K562 (cell line): ENCODE measurements around the gene CD22. TPM values are rescaled to one million over a fixed set of nuclear protein-coding genes. Genes with fewer than 3 reads are reported as not detected.
A peak's percentile ranks its signal among the peaks of the same experiment; 100 is the strongest.

Source experiments
- CBFB ChIP-seq: sonication (generic); formaldehyde crosslinking; IDR thresholded peaks from 2 replicates; pipeline ENCODE4 v1.4.0; 2020; ENCODE audit warnings: mild to moderate bottlenecking, missing genetic modification reagents
- CXXC5 ChIP-seq: fragments of 250-450 bp; sonication (Bioruptor Pico); IDR thresholded peaks from 2 replicates; pipeline ENCODE4 v1.8.0; 2022; ENCODE audit warnings: inconsistent platforms, mild to moderate bottlenecking, moderate library complexity
- ETV6 ChIP-seq, 3 experiments: fragments of 150-350 bp in 1 of 3; sonication (generic) in 1 of 3; formaldehyde crosslinking in 1 of 3; IDR thresholded peaks; 2 replicates each; pipeline versions ENCODE4 v1.6.1 to v1.8.0; 2014 to 2022; ENCODE audit warnings: borderline replicate concordance in 2 of 3, low read depth in 2 of 3, antibody characterized with exemption in 1 of 3, low read length in 1 of 3, mild to moderate bottlenecking in 1 of 3, missing genetic modification reagents in 1 of 3
- HDAC2 ChIP-seq: fragments of 450-650 bp; IDR thresholded peaks from 2 replicates; pipeline ENCODE4 v1.6.1; 2016; ENCODE audit warnings: mild to moderate bottlenecking
- IFI16 ChIP-seq: fragments of 250-450 bp; sonication (Bioruptor Pico); IDR thresholded peaks from 2 replicates; pipeline ENCODE4 v2.1.2; 2022; ENCODE audit warnings: mild to moderate bottlenecking, inconsistent platforms
- KDM1A ChIP-seq, 2 experiments: fragments of 450-650 bp; IDR thresholded peaks; 2 replicates each; pipeline ENCODE4 v1.6.1; 2016; ENCODE audit warnings: mild to moderate bottlenecking in 2 of 2
- KLF10 ChIP-seq: fragments of 250-450 bp; sonication (Bioruptor Pico); IDR thresholded peaks from 2 replicates; pipeline ENCODE4 v1.6.1; 2021; ENCODE audit warnings: matching md5 sums
- KLF13 ChIP-seq: fragments of 450-650 bp; IDR thresholded peaks from 2 replicates; pipeline ENCODE4 v1.6.1; 2016; ENCODE audit warnings: missing genetic modification characterization, low read depth, mild to moderate bottlenecking, missing compliant biosample characterization, moderate library complexity, borderline replicate concordance
- MIER1 ChIP-seq: fragments of 450-650 bp; IDR thresholded peaks from 2 replicates; pipeline ENCODE4 v1.6.1; 2016; ENCODE audit warnings: antibody characterized with exemption, mild to moderate bottlenecking, low read depth
- MTA3 ChIP-seq: fragments of 450-650 bp; formaldehyde crosslinking; IDR thresholded peaks from 2 replicates; pipeline ENCODE4 v1.6.1; 2017; ENCODE audit warnings: mild to moderate bottlenecking, borderline replicate concordance
- NFYB ChIP-seq: IDR thresholded peaks from 2 replicates; pipeline ENCODE4 v1.6.1; 2011; ENCODE audit warnings: mild to moderate bottlenecking, moderate library complexity; ENCODE audit not compliant: insufficient read length; ENCODE audit errors: extremely low read depth
- POLR2G ChIP-seq: fragments of 200-400 bp; formaldehyde crosslinking; IDR thresholded peaks from 2 replicates; pipeline ENCODE4 v1.6.1; 2017; ENCODE audit warnings: low read depth, mild to moderate bottlenecking, antibody characterized with exemption, low read length, moderate library complexity
- RAD21 ChIP-seq, 2 experiments: fragments of 250-450 bp in 1 of 2; fragments of 450-650 bp in 1 of 2; sonication (Bioruptor Pico) in 1 of 2; formaldehyde crosslinking in 1 of 2; IDR thresholded peaks in 1 of 2; conservative IDR thresholded peaks in 1 of 2; 2 replicates each; pipeline versions ENCODE4 v1.4.0 to v1.8.0; 2020 to 2022; ENCODE audit warnings: mild to moderate bottlenecking in 2 of 2, moderate library complexity in 1 of 2
- SMARCA5 ChIP-seq: fragments of 450-650 bp; IDR thresholded peaks from 2 replicates; pipeline ENCODE4 v1.6.1; 2016
- SREBF2 ChIP-seq: sonication (generic); formaldehyde crosslinking; IDR thresholded peaks from 2 replicates; pipeline ENCODE4 v1.4.0; 2020; ENCODE audit warnings: mild to moderate bottlenecking, missing genetic modification reagents
- ZNF584 ChIP-seq: fragments of 200-800 bp; sonication (Bioruptor generic); IDR thresholded peaks from 2 replicates; pipeline ENCODE4 v1.6.1; 2016; ENCODE audit warnings: low read depth, mild to moderate bottlenecking, missing genetic modification characterization, missing compliant biosample characterization
- ZNF696 ChIP-seq: fragments of 250-450 bp; sonication (Bioruptor Pico); conservative IDR thresholded peaks from 2 replicates; pipeline ENCODE4 v1.4.0; 2020; ENCODE audit warnings: mild to moderate bottlenecking, moderate library complexity
- polyA plus RNA-seq, 8 experiments: library from polyadenylated mRNA; depleted of rRNA in 4 of 8; stranded (reverse) in 5 of 8; unstranded in 3 of 8; fragments of >200 nt; fragmentation: Nextera tagmentation in 2 of 8; fragmentation: Illumina TruSeq in 1 of 8; extraction: Ambion mirVana in 2 of 8; extraction: Trizol in 1 of 8; gene quantifications; 2 replicates each; pipeline versions ENCODE4 v1.2.1 to v1.2.3, GENCODE V29; 2011 to 2014; ENCODE audit warnings: inconsistent platforms in 1 of 8, missing spikeins in 1 of 8
- total RNA-seq, 7 experiments: library from RNA; depleted of rRNA in 6 of 7; stranded (reverse); fragments of >200 nt in 6 of 7; fragmentation: Illumina TruSeq in 2 of 7; extraction: Trizol in 2 of 7; gene quantifications; 2 replicates each; pipeline versions ENCODE4 v1.2.1 to v1.2.3, GENCODE V29; 2011 to 2021; ENCODE audit warnings: low replicate concordance in 1 of 7
- TF ChIP-seq, protein P1 (sequence below), 2 experiments: IDR thresholded peaks; 2 replicates each; pipeline ENCODE4 v1.6.1; 2011; ENCODE audit warnings: borderline replicate concordance in 1 of 2, control low read depth in 1 of 2, low read depth in 1 of 2, low read length in 1 of 2, mild to moderate bottlenecking in 1 of 2, mixed read lengths in 1 of 2, moderate library complexity in 1 of 2; ENCODE audit not compliant: insufficient read depth in 1 of 2, insufficient read length in 1 of 2, poor library complexity in 1 of 2, severe bottlenecking in 1 of 2; ENCODE audit errors: extremely low read depth in 1 of 2
- TF ChIP-seq, protein P2 (sequence below): fragments of 450-650 bp; formaldehyde crosslinking; IDR thresholded peaks from 2 replicates; pipeline ENCODE4 v1.4.0; 2020; ENCODE audit warnings: mild to moderate bottlenecking, moderate library complexity
- TF ChIP-seq, protein P3 (sequence below), 2 experiments: fragments of 450-650 bp; IDR thresholded peaks; 2 replicates each; pipeline ENCODE4 v1.6.1; 2018; ENCODE audit warnings: mild to moderate bottlenecking in 2 of 2, low read depth in 1 of 2; ENCODE audit not compliant: partially characterized antibody in 2 of 2

Gene CD22
- total and polyA plus RNA-seq, 9 of the 15 experiments (the other 6 are each of a cell fraction or from before 2014, with no cell fraction given): 0.29 to 5.0 (median 3.5) TPM

DNA sequence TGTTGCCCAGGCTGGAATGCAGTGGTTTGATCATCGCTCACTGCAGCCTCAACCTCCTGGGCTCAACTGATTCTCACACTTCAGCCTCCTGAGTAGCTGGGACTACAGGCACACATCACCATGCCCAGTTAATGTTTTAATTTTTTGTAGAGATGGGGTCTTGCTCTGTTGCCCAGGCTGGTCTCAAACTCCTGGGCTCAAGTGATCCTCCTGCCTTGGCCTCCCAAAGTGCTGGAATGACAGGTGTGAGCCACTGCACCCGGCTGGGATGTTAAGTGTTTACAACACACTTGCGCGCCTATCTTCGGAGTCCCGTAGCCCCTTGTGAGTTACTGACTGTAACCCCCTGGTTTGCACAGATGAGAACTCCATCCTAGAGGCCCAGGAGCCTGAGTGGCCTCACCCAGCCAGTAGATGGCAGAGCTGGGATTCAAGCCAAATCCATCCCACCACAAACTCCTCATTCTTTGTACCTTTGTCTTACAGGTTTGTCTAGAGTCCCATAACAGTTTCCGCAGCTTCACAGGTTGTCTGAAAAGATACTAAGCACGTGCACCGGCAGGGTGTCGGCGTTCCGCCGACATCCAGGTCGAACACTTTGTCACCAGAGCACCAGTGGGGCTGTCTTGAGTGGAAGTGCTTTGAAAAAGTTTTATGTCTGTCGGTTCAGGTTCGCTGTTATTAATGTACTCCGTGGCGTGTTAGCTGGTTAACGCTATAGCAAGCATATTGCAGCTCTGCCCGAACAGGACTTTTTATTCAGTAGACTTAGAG, 22.3 kb upstream of the CD22 start (continued):
- TF ChIP-seq, protein P1, sequence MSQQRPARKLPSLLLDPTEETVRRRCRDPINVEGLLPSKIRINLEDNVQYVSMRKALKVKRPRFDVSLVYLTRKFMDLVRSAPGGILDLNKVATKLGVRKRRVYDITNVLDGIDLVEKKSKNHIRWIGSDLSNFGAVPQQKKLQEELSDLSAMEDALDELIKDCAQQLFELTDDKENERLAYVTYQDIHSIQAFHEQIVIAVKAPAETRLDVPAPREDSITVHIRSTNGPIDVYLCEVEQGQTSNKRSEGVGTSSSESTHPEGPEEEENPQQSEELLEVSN (IDR thresholded peaks at IDR 0.05; ENCODE audit: borderline replicate concordance in 1 of 2, extremely low read depth in 1 of 2, insufficient read depth in 1 of 2, insufficient read length in 1 of 2, low read depth in 1 of 2, low read length in 1 of 2, poor library complexity in 1 of 2, severe bottlenecking in 1 of 2): peak; percentile 19 to 68
- TF ChIP-seq NFYB: no peak
- 0 out of 2 replicates have a peak, but pooled peaks have one; percentile 29 for TF ChIP-seq MTA3
- TF ChIP-seq ETV6 (IDR thresholded peaks at IDR 0.05; ENCODE audit: borderline replicate concordance in 1 of 2, low read depth in 2 of 2, low read length in 1 of 2): no peak
- 0 out of 2 replicates have a peak, but pooled peaks have one; percentile 45 for TF ChIP-seq ETV6 (CRISPR knock-in tag; IDR thresholded peaks at IDR 0.05; ENCODE audit: borderline replicate concordance)
- TF ChIP-seq HDAC2: peak; percentile 83
- no peak for TF ChIP-seq KLF10 (CRISPR knock-in tag)
- no peak for TF ChIP-seq ZNF696
- TF ChIP-seq POLR2G: no peak
- TF ChIP-seq RAD21 (CRISPR knock-in tag; conservative IDR thresholded peaks at IDR 0.05 in 1 of 2, IDR thresholded peaks at IDR 0.05 in 1 of 2): peak in 1 of 2 experiments; percentile 53; a peak in 2 of 4 replicates
- TF ChIP-seq, protein P2, sequence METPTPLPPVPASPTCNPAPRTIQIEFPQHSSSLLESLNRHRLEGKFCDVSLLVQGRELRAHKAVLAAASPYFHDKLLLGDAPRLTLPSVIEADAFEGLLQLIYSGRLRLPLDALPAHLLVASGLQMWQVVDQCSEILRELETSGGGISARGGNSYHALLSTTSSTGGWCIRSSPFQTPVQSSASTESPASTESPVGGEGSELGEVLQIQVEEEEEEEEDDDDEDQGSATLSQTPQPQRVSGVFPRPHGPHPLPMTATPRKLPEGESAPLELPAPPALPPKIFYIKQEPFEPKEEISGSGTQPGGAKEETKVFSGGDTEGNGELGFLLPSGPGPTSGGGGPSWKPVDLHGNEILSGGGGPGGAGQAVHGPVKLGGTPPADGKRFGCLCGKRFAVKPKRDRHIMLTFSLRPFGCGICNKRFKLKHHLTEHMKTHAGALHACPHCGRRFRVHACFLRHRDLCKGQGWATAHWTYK (CRISPR knock-in tag): no peak
- no peak for TF ChIP-seq SREBF2 (CRISPR knock-in tag)
- TF ChIP-seq, protein P3, sequence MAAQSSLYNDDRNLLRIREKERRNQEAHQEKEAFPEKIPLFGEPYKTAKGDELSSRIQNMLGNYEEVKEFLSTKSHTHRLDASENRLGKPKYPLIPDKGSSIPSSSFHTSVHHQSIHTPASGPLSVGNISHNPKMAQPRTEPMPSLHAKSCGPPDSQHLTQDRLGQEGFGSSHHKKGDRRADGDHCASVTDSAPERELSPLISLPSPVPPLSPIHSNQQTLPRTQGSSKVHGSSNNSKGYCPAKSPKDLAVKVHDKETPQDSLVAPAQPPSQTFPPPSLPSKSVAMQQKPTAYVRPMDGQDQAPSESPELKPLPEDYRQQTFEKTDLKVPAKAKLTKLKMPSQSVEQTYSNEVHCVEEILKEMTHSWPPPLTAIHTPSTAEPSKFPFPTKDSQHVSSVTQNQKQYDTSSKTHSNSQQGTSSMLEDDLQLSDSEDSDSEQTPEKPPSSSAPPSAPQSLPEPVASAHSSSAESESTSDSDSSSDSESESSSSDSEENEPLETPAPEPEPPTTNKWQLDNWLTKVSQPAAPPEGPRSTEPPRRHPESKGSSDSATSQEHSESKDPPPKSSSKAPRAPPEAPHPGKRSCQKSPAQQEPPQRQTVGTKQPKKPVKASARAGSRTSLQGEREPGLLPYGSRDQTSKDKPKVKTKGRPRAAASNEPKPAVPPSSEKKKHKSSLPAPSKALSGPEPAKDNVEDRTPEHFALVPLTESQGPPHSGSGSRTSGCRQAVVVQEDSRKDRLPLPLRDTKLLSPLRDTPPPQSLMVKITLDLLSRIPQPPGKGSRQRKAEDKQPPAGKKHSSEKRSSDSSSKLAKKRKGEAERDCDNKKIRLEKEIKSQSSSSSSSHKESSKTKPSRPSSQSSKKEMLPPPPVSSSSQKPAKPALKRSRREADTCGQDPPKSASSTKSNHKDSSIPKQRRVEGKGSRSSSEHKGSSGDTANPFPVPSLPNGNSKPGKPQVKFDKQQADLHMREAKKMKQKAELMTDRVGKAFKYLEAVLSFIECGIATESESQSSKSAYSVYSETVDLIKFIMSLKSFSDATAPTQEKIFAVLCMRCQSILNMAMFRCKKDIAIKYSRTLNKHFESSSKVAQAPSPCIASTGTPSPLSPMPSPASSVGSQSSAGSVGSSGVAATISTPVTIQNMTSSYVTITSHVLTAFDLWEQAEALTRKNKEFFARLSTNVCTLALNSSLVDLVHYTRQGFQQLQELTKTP (IDR thresholded peaks at IDR 0.05; ENCODE audit: low read depth in 1 of 2, partially characterized antibody in 2 of 2): no peak
- 0 out of 2 replicates have a peak, but pooled peaks have one; percentile 55 for TF ChIP-seq MIER1
- no peak for TF ChIP-seq CBFB
- peak; percentile 98 for TF ChIP-seq SMARCA5
- no peak for TF ChIP-seq ZNF584 (CRISPR knock-in tag)
- TF ChIP-seq CXXC5 (CRISPR knock-in tag): peak; percentile 52; the same call in 1 of the 2 replicates
- TF ChIP-seq KLF13 (tag): no peak
- TF ChIP-seq IFI16: peak; percentile 25; the same call in 1 of the 2 replicates
- TF ChIP-seq KDM1A (IDR thresholded peaks at IDR 0.05): peak; percentile 65 to 87
